ENCODE data around the gene SEPTIN5.

GRCh38 chr22:19756288-19757128 is 42.2 kb downstream of the SEPTIN5 start:
- no peak for TF ChIP-seq POLR2A (IDR thresholded peaks at IDR 0.05)
- peak in 3 of 6 experiments; percentile 37 to 55 (median 43) for TF ChIP-seq CTCF (IDR thresholded peaks at IDR 0.05)
